ENCODE measurements around the gene IL26. TPM values are rescaled to one million over a fixed set of nuclear protein-coding genes. Genes with fewer than 3 reads are reported as not detected.
"Not testable (repeated sequence)": the region's sequence is repeated elsewhere in the genome, so short reads cannot be mapped to it uniquely, and the experiment has no call there.

IL26 gene
- polyA plus RNA-seq, 1 experiment: not detected

DNA sequence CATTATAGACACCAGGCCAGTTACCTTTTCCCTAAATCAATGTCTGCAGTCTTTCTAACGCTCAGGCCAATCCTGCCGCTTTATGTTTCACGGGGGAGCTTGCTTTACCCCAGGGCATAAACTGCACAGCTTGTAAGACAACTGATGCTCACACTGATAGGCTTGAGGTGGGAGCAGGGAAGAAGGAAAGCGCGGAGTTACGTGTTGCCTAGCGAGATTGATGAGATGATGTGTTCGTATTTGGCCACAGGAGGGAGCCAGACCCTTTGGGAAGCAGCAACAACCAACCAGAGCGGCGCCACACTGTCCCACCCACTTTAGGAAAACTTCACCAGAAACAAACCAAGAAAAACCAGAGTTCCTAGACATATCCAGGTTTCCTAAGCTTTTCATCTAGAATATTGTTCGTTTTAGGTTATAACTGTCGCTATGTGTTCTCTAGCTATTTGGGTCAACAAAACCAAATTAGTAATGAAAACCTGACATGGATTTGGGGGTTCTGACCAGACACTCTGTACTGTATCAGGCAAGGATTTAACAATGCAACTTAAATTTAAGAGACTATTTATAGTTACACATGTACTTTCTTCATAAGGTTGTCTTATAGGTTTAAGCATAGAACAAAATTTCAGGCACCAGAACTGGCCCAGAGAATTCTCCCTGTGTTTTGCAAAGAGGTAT is 2.4 kb downstream of the IL26 start:
- Histone ChIP-seq H3K4me3 (ENCODE audit: low read depth, low read length) (no peak overlapping the region), H3K36me3 (ENCODE audit: control insufficient read depth, insufficient read depth, low read length) (no peaks in the 10 kb centered on the region), H3K27me3 (ENCODE audit: control insufficient read depth, insufficient read depth, low read length) (peaks cover 1% of the 10 kb centered on the region; the same call in 1 of the 2 replicates)
- POLR2A ChIA-PET: no interaction called here
- peak; percentile 30 for DNase-seq (ENCODE audit: low read depth)
- CTCF ChIA-PET: interaction anchor here (0.6 to 6.1 kb wide), 33 partner anchors 8 to 607 kb away, joined by 3 to 88 read pairs (median 4); no protein-coding TSS in a partner anchor
- TF ChIP-seq, protein P1, sequence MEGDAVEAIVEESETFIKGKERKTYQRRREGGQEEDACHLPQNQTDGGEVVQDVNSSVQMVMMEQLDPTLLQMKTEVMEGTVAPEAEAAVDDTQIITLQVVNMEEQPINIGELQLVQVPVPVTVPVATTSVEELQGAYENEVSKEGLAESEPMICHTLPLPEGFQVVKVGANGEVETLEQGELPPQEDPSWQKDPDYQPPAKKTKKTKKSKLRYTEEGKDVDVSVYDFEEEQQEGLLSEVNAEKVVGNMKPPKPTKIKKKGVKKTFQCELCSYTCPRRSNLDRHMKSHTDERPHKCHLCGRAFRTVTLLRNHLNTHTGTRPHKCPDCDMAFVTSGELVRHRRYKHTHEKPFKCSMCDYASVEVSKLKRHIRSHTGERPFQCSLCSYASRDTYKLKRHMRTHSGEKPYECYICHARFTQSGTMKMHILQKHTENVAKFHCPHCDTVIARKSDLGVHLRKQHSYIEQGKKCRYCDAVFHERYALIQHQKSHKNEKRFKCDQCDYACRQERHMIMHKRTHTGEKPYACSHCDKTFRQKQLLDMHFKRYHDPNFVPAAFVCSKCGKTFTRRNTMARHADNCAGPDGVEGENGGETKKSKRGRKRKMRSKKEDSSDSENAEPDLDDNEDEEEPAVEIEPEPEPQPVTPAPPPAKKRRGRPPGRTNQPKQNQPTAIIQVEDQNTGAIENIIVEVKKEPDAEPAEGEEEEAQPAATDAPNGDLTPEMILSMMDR (IDR thresholded peaks at IDR 0.05; ENCODE audit: insufficient read depth, low read depth, low read length): peak; percentile 85

- no peak overlapping the region for H3K4me3 ChIP-seq (ENCODE audit: low read depth, low read length)
- POLR2A ChIA-PET: no interaction called here
- no peak for DNase-seq (ENCODE audit: low read depth)
These were observed 3.3 kb downstream of the IL26 start for GRCh38 chr12:68222326-68222725.

DNA sequence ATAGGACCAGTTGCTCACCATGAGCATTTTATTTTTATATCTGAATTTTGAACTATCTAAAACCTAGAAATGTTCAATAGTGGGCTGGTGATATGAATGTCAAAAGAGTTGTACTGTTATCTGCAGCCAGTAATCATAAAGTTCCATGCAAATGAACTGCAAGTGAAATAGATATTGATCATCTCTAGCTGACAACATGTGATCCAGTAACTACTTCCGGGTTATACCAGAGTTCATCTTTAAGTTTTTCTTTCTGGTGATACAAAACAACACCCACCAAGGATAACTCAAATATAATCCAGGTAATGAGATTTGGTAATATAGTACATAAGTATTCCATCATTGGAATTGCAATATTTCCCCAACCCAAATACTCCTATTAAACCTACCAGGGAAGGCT is 4.1 kb downstream of the IL26 start:
- DNase-seq (ENCODE audit: low read depth): no peak
- POLR2A ChIA-PET: no interaction called here
- Histone ChIP-seq H3K4me3 (ENCODE audit: low read depth, low read length) (no peak overlapping the region), H3K36me3 (ENCODE audit: control insufficient read depth, insufficient read depth, low read length) (no peaks in the 10 kb centered on the region), H3K27me3 (ENCODE audit: control insufficient read depth, insufficient read depth, low read length) (peaks cover 1% of the 10 kb centered on the region)
- TF ChIP-seq, protein P1 (IDR thresholded peaks at IDR 0.05; ENCODE audit: insufficient read depth, low read depth, low read length): no peak
- CTCF ChIA-PET: interaction anchor here (0.9 to 6.1 kb wide), 4 partner anchors 11 to 136 kb away, joined by 3 to 88 read pairs (median 16); no protein-coding TSS in a partner anchor

More at GRCh38 chr12:68222326-68222725, 3.3 kb downstream of the IL26 start:
- Histone ChIP-seq H3K27me3 (ENCODE audit: control insufficient read depth, insufficient read depth, low read length) (peaks cover 1% of the 10 kb centered on the region), H3K36me3 (ENCODE audit: control insufficient read depth, insufficient read depth, low read length) (no peaks in the 10 kb centered on the region)
- TF ChIP-seq, protein P1 (IDR thresholded peaks at IDR 0.05; ENCODE audit: insufficient read depth, low read depth, low read length): no peak
- CTCF ChIA-PET: interaction anchor here (0.6 to 6.1 kb wide), 25 partner anchors 9 to 608 kb away, joined by 3 to 88 read pairs (median 4); no protein-coding TSS in a partner anchor

GRCh38 chr12:68210875-68211274 is 14.7 kb downstream of the IL26 start:
- Histone ChIP-seq H3K4me3 (ENCODE audit: low read depth, low read length) (no peak overlapping the region), H3K27me3 (ENCODE audit: control insufficient read depth, insufficient read depth, low read length) (peaks cover 10% of the 10 kb centered on the region), H3K36me3 (ENCODE audit: control insufficient read depth, insufficient read depth, low read length) (no peaks in the 10 kb centered on the region)
- ChIA-PET POLR2A (no interaction called here), CTCF (interaction anchor here (0.7 kb wide), 1 partner anchor 102 kb away, joined by 4 read pairs; no protein-coding TSS in a partner anchor)
- DNase-seq (ENCODE audit: low read depth): no peak
- TF ChIP-seq, protein P1 (IDR thresholded peaks at IDR 0.05; ENCODE audit: insufficient read depth, low read depth, low read length): no peak

DNA sequence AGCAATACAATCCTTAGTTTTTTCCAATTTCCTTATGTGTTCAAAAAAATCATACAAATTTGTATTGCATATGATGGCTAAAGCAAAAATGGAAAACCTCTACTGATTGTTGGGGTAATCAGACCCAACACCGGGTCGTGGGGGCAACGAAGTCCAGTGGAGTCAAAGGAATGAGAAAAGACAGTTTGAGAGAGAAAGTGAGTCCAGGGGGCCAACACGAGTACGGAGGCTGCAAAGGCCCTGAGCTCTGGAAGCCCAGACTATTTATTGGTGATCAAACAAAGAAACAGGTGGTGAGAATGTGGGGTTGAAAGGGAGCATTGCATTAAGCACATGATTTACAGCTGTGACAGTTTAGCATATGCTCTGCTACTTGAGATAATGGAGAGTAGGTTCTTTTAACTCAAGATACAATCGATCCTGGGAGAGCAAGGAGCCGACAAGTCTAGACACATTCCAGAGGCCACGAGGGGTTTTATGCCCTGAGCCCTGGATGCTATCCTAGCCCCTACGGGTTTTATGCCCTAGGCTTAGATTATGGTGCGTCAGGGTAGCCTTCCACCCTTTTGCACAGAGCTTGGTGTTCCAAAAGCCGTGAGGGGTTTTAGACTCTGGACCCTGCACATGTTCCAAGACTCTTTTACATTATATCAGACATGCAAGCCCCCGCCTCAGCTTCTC is 16.4 kb downstream of the IL26 start:
- POLR2A ChIA-PET; DNase-seq (ENCODE audit: low read depth); H3K4me3 ChIP-seq (ENCODE audit: low read depth, low read length); H3K36me3 ChIP-seq (ENCODE audit: control insufficient read depth, insufficient read depth, low read length): not testable (repeated sequence)
- CTCF ChIA-PET: interaction anchor here (0.6 kb wide), 1 partner anchor 1130 kb away, joined by 3 read pairs; no protein-coding TSS in a partner anchor
- peaks cover 10% of the 10 kb centered on the region for H3K27me3 ChIP-seq (ENCODE audit: control insufficient read depth, insufficient read depth, low read length)
